ENCODE data around the gene SLC25A12.
"Not testable (repeated sequence)": the region's sequence is repeated elsewhere in the genome, so short reads cannot be mapped to it uniquely, and the experiment has no call there.

SLC25A12 gene

GRCh38 chr2:171830039-171830438 is 64.0 kb downstream of the SLC25A12 start:
- DNase-seq (ENCODE audit: extremely low read depth in 1 of 2, low read depth in 1 of 2), result no peak

- DNase-seq (ENCODE audit: extremely low read depth in 1 of 2, low read depth in 1 of 2), result no peak
Measured at GRCh38 chr2:171824086-171824485, 70.0 kb downstream of the SLC25A12 start.

DNA sequence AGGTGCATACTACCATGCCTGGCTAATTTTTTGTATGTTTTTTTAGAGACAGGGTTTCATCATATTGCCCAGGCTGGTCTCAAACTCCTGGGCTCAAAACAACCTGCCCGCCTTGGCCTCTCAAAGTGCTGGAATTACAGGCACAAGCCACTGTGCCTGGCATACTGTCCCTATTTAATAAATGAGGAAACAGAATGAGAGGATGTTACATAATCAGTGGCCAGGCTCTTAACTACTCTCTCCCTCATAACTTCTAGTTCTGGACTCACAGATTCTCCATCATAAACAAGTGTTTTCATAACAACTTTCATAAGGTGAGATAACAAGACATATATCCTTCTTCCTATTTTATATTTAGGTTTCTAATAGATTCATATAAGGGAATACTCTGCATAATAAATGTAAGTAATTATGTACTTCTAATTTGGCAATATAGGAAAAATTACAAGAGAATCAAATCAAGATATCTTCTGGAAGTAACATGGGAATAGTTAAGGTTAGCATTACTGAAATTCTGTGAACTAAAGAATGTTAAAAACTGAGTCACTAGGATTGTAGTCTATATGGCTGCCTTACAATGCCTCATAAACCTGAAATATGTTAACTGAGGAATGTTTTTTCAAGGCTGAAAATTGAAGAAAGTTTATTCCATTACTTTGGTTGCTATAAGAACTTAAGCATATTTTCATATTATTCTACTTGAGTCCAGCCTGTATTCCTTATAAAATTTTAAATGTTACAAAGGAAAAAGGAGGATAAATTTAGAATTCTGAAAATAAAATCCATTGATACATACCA is 71.3 kb downstream of the SLC25A12 start:
- DNase-seq (ENCODE audit: extremely low read depth in 1 of 2, low read depth in 1 of 2), result no peak

DNA sequence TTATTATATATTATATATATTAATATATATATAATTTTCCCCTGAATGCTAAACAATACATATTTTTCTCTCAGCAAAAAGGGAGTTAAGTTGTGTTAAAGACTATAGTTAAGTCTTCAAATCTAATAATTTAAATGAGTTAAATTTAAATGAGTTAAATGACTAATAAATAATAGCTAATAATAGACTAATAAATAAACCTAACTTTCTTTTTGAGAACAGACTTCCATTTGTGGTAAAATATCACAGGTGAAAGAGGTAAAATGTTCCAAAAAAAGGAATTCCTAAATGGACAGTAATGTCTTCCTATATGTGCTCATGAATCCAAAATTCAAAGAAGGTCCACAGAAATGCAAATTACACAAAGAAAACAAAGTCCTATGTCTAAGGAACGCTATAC is 74.6 kb downstream of the SLC25A12 start:
- DNase-seq (ENCODE audit: extremely low read depth in 1 of 2, low read depth in 1 of 2), result no peak

GRCh38 chr2:171814883-171815282 is 79.2 kb downstream of the SLC25A12 start:
- no peak for DNase-seq (ENCODE audit: extremely low read depth in 1 of 2, low read depth in 1 of 2)

DNA sequence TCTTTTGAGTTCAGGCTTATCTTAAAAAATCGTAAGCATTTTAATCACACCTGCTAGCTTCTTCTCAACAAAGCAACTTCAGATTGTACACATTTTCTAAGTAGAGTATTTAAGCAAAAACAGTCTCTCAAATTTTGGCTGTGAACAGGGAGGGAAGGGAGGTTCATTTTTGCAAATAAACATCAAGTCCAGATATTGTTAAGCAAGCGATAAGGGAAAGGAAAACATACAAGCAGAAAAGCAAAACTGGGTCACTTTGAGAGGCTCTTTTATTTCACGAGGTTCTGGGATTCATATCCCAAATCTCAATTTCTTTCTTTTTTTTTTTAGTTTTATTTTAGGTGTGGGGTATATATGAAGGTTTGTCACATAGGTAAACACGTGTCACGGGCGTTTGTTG is 79.9 kb downstream of the SLC25A12 start:
- DNase-seq (ENCODE audit: extremely low read depth in 1 of 2, low read depth in 1 of 2), result no peak

DNA sequence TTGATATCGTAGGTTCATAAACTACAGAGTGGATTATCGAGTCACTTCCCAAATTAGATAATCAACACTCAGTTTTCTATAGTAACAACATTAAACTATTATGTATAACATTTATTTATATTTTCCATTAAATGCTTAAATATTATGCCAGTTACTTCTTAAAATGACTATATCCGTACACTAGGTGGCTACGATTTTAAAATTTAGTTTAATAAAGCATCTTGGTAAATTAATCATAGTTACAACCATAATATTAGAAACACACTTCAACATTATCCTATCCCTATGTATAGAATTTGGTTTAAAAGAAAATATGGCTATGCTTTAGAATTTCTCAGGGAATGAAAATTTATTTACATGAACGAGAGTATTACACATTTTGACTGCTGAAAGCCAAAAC is 80.3 kb downstream of the SLC25A12 start:
- DNase-seq (ENCODE audit: extremely low read depth in 1 of 2, low read depth in 1 of 2), result no peak

DNA sequence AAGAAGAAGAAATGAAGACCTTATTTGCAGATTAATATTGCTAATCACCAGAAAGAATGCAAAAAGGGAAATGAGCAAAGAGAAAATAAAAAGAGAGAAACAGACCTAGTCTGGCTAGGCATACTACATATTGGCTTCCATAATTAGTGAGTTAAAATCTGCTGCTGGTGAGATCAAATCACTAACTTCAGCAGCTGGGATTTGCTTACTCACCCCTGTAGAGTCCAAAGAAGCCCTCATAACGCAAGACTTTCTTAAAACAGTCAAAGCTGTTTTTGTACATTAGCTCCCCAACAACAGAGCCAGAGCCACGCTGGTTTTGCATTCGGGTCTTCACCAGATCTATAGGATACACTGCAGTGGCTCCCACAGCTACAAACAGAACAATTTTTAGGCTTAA is 80.9 kb downstream of the SLC25A12 start:
- no peak for DNase-seq (ENCODE audit: extremely low read depth in 1 of 2, low read depth in 1 of 2)

- DNase-seq (ENCODE audit: extremely low read depth in 1 of 2, low read depth in 1 of 2), result no peak
Measured at GRCh38 chr2:171811245-171811628, 82.8 kb downstream of the SLC25A12 start.

- no peak for DNase-seq (ENCODE audit: extremely low read depth in 1 of 2, low read depth in 1 of 2)
Measured at GRCh38 chr2:171810422-171811244, 83.4 kb downstream of the SLC25A12 start.

DNA sequence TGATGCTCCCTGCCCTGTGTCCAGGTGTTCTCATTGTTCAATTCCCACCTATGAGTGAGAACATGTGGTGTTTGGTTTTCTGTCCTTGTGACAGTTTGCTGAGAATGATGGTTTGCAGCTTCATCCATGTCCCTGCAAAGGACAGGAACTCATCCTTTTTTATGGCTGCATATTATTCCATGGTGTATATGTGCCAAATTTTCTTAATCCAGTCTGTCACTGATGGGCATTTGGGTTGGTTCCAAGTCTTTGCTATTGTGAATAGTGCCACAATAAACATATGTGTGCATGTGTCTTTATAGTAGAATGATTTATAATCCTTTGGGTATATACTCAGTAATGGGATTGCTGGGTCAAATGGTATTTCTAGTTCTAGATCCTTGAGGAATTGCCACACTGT is 85.2 kb downstream of the SLC25A12 start:
- not testable (repeated sequence) for DNase-seq (ENCODE audit: extremely low read depth in 1 of 2, low read depth in 1 of 2)

- no peak for DNase-seq (ENCODE audit: extremely low read depth in 1 of 2, low read depth in 1 of 2)
Measured at GRCh38 chr2:171807831-171808393, 86.1 kb downstream of the SLC25A12 start.

DNA sequence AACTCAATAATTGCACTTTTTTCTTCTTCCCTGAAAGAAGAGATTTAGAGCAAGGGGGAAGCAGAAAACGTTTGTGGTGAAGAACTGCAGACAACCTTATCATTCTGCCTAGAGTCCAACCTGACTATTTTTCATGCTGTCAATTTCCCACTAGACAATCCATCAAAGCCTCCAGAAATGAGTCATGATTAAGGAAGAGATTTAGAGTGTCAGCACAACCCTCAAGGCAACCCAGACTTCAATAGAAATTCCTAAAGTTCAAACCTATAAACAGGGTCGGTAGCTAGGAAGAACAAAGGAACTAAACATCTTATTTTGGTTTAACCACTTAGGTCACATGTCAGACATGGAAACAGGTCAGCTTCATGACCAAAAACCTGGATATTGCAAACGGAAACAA is 86.9 kb downstream of the SLC25A12 start:
- no peak for DNase-seq (ENCODE audit: extremely low read depth in 1 of 2, low read depth in 1 of 2)

DNA sequence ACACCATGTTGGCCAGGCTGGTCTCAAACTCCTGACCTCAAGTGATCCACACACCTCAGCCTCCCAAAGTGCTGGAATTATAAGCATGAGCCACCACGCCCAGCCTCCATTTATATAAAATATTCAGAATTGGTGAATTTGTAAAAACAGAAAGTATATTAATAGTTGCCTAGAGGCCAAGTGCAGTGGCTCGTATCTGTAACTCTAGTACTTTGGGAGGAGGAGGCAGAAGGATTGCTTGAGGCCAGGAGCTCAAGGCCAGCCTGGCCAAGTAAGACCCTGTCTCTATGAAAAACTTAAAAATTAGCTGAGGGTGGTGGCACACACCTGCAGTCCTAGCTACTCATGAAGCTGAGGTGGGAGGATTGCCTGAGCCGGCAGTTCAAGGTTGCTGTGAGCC is 89.6 kb downstream of the SLC25A12 start:
- no peak for DNase-seq (ENCODE audit: extremely low read depth in 1 of 2, low read depth in 1 of 2)

- DNase-seq (ENCODE audit: extremely low read depth in 1 of 2, low read depth in 1 of 2), result no peak
Measured at GRCh38 chr2:171803757-171804156, 90.3 kb downstream of the SLC25A12 start.

DNA sequence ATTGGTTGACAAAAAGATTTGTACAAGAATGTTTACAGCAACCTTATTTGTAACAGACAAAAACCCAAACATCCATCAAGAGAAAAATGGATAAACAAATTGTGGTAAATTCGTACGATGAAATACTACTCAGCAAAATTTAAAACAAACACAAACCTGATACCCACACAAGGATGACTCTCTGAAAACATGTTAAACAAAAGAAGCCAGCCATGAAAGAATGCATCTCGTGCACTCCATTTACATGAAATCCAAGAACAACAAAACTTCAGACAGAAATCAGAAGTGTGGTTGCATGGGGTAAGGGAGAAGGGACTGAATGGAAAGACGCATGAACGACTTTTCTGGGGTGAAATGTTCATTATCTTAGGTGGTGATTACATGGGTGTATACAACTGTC is 93.4 kb downstream of the SLC25A12 start:
- no peak for DNase-seq (ENCODE audit: extremely low read depth in 1 of 2, low read depth in 1 of 2)

DNA sequence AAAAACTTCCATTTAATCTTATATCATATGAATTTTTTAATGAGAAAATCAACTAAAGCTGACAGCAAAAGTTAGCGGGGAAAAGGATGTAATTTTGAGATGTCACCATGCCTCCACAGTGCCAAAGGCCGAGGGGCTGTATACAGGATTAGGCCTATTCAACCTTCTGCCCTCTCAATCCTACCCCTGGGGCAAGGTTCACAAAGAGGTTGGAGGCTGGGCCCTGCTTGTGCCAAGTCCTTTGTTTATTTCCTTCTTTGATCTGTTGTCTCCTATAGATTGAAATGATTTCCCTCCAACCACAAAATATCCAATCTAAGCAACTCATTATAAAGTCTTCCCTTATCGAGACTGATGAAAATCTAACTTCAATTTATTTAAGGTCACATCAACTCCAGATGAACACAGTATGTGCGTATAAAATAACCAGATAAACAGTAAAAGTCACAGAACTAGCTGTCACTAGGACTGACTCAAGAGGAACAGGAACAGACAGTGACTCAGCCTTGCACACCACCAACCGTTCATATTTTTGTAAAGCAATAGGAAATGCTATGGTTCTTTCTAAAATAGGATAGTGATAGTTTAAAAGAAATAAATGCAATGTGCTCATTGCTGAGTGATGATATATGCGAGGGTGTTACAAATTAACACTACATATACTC is 95.8 kb downstream of the SLC25A12 start:
- no peak for DNase-seq (ENCODE audit: extremely low read depth in 1 of 2, low read depth in 1 of 2)

DNA sequence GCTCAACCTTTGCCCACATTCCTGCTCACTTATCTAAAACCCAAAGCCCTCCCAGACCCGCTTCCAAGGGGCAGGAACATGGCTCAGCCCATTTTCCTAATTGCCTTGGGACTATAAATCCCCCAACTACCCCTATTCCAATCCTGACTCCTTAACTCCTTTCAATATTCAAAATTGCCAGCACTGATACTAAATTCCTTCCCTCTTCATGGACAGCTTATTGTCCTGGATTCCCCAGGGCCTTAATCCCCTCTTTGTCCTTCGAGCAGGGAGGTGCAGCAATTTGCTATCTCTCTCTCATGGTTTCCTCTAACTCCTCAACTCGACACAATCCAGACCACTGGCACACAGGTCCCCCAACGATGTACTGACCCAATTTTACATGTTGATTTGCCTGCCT is 99.1 kb downstream of the SLC25A12 start:
- DNase-seq (ENCODE audit: extremely low read depth in 1 of 2, low read depth in 1 of 2), result no peak

- no peak for DNase-seq (ENCODE audit: extremely low read depth in 1 of 2, low read depth in 1 of 2)
Measured at GRCh38 chr2:171793691-171794678, 100.1 kb downstream of the SLC25A12 start.

DNA sequence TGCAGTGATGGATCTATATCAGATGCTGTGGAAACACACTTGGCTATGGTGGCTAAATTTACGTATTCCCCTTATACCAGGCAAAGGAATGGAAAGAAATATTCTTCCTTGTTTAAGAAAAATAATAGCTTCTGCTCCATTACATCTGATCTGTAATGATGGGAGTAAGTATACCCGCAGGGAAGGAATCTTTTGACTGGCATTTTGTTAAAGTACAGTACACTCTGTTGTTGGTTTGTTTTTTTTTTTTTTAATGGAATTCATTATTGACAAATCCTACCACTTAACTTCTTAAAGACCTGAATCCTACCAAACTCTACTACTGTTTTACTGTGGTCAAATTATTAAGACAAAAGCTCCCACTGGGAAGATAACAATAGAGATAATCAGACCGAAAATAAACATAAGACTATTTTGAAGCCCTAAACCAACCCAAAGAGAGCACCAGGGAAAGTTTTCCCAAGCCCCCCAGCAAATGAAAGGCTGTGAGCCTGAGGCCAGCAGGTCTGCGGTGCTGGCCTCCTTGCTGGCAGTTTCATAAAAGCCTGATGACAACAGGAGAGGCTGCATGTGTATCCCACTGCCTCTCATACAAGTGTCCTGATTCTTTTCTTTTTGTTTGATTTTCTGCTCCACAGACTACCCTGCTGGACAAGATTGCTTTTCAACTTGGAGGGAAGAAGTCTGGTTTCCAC is 101.0 kb downstream of the SLC25A12 start:
- DNase-seq (ENCODE audit: extremely low read depth in 1 of 2, low read depth in 1 of 2), result no peak
